Mesendoderm (in vitro differentiated cells): Measurements from ENCODE around the gene LARP6.

Experiments used
- DNase-seq: peaks from one replicate; pipeline ENCODE4 v3.0.0; 2013
- H2AK5ac ChIP-seq: 2 replicates; pipeline ENCODE4 v1.6.1; 2013; ENCODE audit warnings: low read length, inconsistent platforms
- H2BK120ac ChIP-seq: 2 replicates; pipeline ENCODE4 v1.6.1; 2013; ENCODE audit warnings: low read depth, mild to moderate bottlenecking, low read length, moderate library complexity, mixed read lengths
- H2BK15ac ChIP-seq: replicated peaks from 2 replicates; pipeline ENCODE4 v1.6.1; 2013; ENCODE audit warnings: low read depth, mild to moderate bottlenecking, moderate library complexity
- H2BK5ac ChIP-seq: 2 replicates; pipeline ENCODE4 v1.6.1; 2013; ENCODE audit warnings: low read length, inconsistent platforms
- H3K18ac ChIP-seq: 2 replicates; pipeline ENCODE4 v1.6.1; 2013; ENCODE audit warnings: mild to moderate bottlenecking, low read length, mixed read lengths
- H3K23ac ChIP-seq: one replicate; pipeline ENCODE4 v1.6.1; 2013; ENCODE audit warnings: low read length
- H3K27ac ChIP-seq: 2 replicates; pipeline ENCODE4 v1.5.1; 2013; ENCODE audit warnings: low read depth, mild to moderate bottlenecking, inconsistent platforms, low read length, moderate library complexity
- H3K27me3 ChIP-seq: 2 replicates; pipeline ENCODE4 v1.6.1; 2013; ENCODE audit warnings: low read length, control low read depth, mild to moderate bottlenecking, inconsistent platforms; ENCODE audit not compliant: insufficient read depth, poor library complexity
- H3K36me3 ChIP-seq: 2 replicates; pipeline ENCODE4 v1.6.1; 2013; ENCODE audit warnings: low read length, inconsistent platforms; ENCODE audit not compliant: control insufficient read depth, insufficient read depth
- H3K4ac ChIP-seq: one replicate; pipeline ENCODE4 v1.6.1; 2013; ENCODE audit warnings: low read depth, mild to moderate bottlenecking, low read length, moderate library complexity
- H3K4me1 ChIP-seq: 2 replicates; pipeline ENCODE4 v1.6.1; 2013; ENCODE audit warnings: low read depth, low read length, inconsistent platforms; ENCODE audit not compliant: control insufficient read depth
- H3K4me2 ChIP-seq: 2 replicates; pipeline ENCODE4 v1.6.1; 2013; ENCODE audit warnings: low read length
- H3K4me3 ChIP-seq: 2 replicates; pipeline ENCODE4 v1.5.1; 2013; ENCODE audit warnings: mild to moderate bottlenecking, low read length
- H3K56ac ChIP-seq: one replicate; pipeline ENCODE4 v1.6.1; 2013; ENCODE audit warnings: low read length
- H3K79me1 ChIP-seq: 2 replicates; pipeline ENCODE4 v1.6.1; 2013; ENCODE audit warnings: low read length, inconsistent platforms
- H3K79me2 ChIP-seq: 2 replicates; pipeline ENCODE4 v1.6.1; 2013; ENCODE audit warnings: mild to moderate bottlenecking, low read length; ENCODE audit not compliant: control insufficient read depth, insufficient read depth
- H3K9ac ChIP-seq: 2 replicates; pipeline ENCODE4 v1.6.1; 2013; ENCODE audit warnings: low read length, inconsistent platforms
- H4K5ac ChIP-seq: one replicate; pipeline ENCODE4 v1.6.1; 2013; ENCODE audit warnings: low read length
- H4K8ac ChIP-seq: one replicate; pipeline ENCODE4 v1.6.1; 2013; ENCODE audit warnings: low read depth, mild to moderate bottlenecking, control low read depth, low read length, moderate library complexity
- WGBS: extraction: QIAGEN DNeasy Blood & Tissue Kit; methylation state at CpG from one replicate; pipeline ENCODE4 v1.1.7; 2013; ENCODE audit warnings: low lambda C conversion rate, missing lambda C conversion rate; ENCODE audit not compliant: insufficient coverage; ENCODE audit errors: extremely low coverage; 5-methylcytosine and 5-hydroxymethylcytosine counted together

Gene LARP6

GRCh38 chr15:70853318-70853972 lies 512 bp downstream of the LARP6 start:
- peak; percentile 83 for DNase-seq
- Histone ChIP-seq H3K4me3 (peak overlapping the region; percentile 64), H3K27me3 (no peaks in the 10 kb centered on the region), H3K23ac (no peak overlapping the region), H4K8ac (no peak overlapping the region), H2BK15ac (no peak overlapping the region), H2AK5ac (no peak overlapping the region), H3K27ac (peak overlapping the region; percentile 86), H2BK5ac (no peak overlapping the region), H2BK120ac (no peak overlapping the region), H4K5ac (no peak overlapping the region), H3K79me1 (peaks cover 2% of the 10 kb centered on the region), H3K4me1 (no peaks in the 10 kb centered on the region), H3K4me2 (peak overlapping the region; percentile 85), H3K79me2 (peaks cover 1% of the 10 kb centered on the region), H3K9ac (peak overlapping the region; percentile 84), H3K56ac (peak overlapping the region; percentile 91), H3K18ac (peak overlapping the region; percentile 64), H3K4ac (peak overlapping the region; percentile 39), H3K36me3 (no peaks in the 10 kb centered on the region)
- no CpG with 5 or more reads among the region's 54 CpGs for WGBS

GRCh38 chr15:70852501-70853317 lies 1.2 kb downstream of the LARP6 start:
- Histone ChIP-seq H3K9ac (peak overlapping the region; percentile 31), H4K8ac (no peak overlapping the region), H3K79me1 (peaks cover 2% of the 10 kb centered on the region), H2AK5ac (no peak overlapping the region), H3K79me2 (peaks cover 1% of the 10 kb centered on the region), H3K4me1 (no peaks in the 10 kb centered on the region), H3K36me3 (no peaks in the 10 kb centered on the region), H3K27me3 (no peaks in the 10 kb centered on the region), H3K4ac (no peak overlapping the region), H3K4me2 (peak overlapping the region; percentile 85), H3K4me3 (no peak overlapping the region), H2BK120ac (no peak overlapping the region), H4K5ac (no peak overlapping the region), H3K23ac (no peak overlapping the region), H3K27ac (peak overlapping the region; percentile 12), H2BK5ac (no peak overlapping the region), H3K56ac (no peak overlapping the region), H3K18ac (peak overlapping the region; percentile 21), H2BK15ac (no peak overlapping the region)
- DNase-seq, result no peak
- WGBS, result no CpG with 5 or more reads among the region's 11 CpGs

- Histone ChIP-seq H4K5ac (no peak overlapping the region), H3K27me3 (no peaks in the 10 kb centered on the region), H3K27ac (no peak overlapping the region), H3K23ac (no peak overlapping the region), H3K79me1 (peaks cover 2% of the 10 kb centered on the region), H3K4me2 (no peak overlapping the region), H3K18ac (peak overlapping the region; percentile 16), H2BK15ac (no peak overlapping the region), H4K8ac (no peak overlapping the region), H3K56ac (no peak overlapping the region), H2AK5ac (no peak overlapping the region), H3K36me3 (no peaks in the 10 kb centered on the region), H3K79me2 (peaks cover 1% of the 10 kb centered on the region), H3K4ac (no peak overlapping the region), H2BK120ac (no peak overlapping the region), H2BK5ac (no peak overlapping the region), H3K9ac (no peak overlapping the region), H3K4me3 (no peak overlapping the region), H3K4me1 (no peaks in the 10 kb centered on the region)
- no peak for DNase-seq
- WGBS, result no CpG with 5 or more reads among the region's 6 CpGs
Observed at GRCh38 chr15:70851889-70852288, 2.1 kb downstream of the LARP6 start.

GRCh38 chr15:70845602-70846360 lies 8.2 kb downstream of the LARP6 start:
- Histone ChIP-seq H3K18ac (no peak overlapping the region), H3K27ac (no peak overlapping the region), H2BK15ac (no peak overlapping the region), H3K56ac (no peak overlapping the region), H3K23ac (no peak overlapping the region), H3K4me1 (no peaks in the 10 kb centered on the region), H2BK5ac (no peak overlapping the region), H3K36me3 (no peaks in the 10 kb centered on the region), H4K5ac (no peak overlapping the region), H3K4me3 (no peak overlapping the region), H4K8ac (no peak overlapping the region), H3K4me2 (no peak overlapping the region), H3K4ac (no peak overlapping the region), H3K9ac (no peak overlapping the region), H3K79me2 (no peaks in the 10 kb centered on the region), H2AK5ac (no peak overlapping the region), H3K27me3 (no peaks in the 10 kb centered on the region), H2BK120ac (no peak overlapping the region), H3K79me1 (peaks cover 2% of the 10 kb centered on the region)
- no CpG with 5 or more reads among the region's 6 CpGs for WGBS
- DNase-seq, result no peak

GRCh38 chr15:70837476-70837875 lies 16.5 kb downstream of the LARP6 start:
- Histone ChIP-seq H3K27me3 (no peaks in the 10 kb centered on the region), H2BK5ac (no peak overlapping the region), H2BK15ac (no peak overlapping the region), H4K8ac (no peak overlapping the region), H3K4ac (no peak overlapping the region), H3K23ac (no peak overlapping the region), H3K27ac (no peak overlapping the region), H2AK5ac (no peak overlapping the region), H3K4me1 (peaks cover 5% of the 10 kb centered on the region), H3K9ac (no peak overlapping the region), H3K4me3 (no peak overlapping the region), H2BK120ac (no peak overlapping the region), H3K36me3 (no peaks in the 10 kb centered on the region), H4K5ac (no peak overlapping the region), H3K79me2 (no peaks in the 10 kb centered on the region), H3K56ac (no peak overlapping the region), H3K4me2 (no peak overlapping the region), H3K18ac (no peak overlapping the region), H3K79me1 (no peaks in the 10 kb centered on the region)
- no peak for DNase-seq
- no CpG with 5 or more reads among the region's 2 CpGs for WGBS
